HG02938 (cell line): ENCODE data around the gene NDUFAF2.
"Not testable (repeated sequence)": the region's sequence is repeated elsewhere in the genome, so short reads cannot be mapped to it uniquely, and the experiment has no call there.

Experiments used
- ATAC-seq: cut with Tn5 transposase; IDR thresholded peaks from one replicate; pipeline ENCODE4 v1.9.1; 2021; ENCODE audit warnings: mild to moderate bottlenecking, moderate library complexity; ENCODE audit not compliant: unreplicated experiment

NDUFAF2 gene

GRCh38 chr5:60992871-60993270, 47.9 kb downstream of the NDUFAF2 start:
- no peak for ATAC-seq

- no peak for ATAC-seq
Measured at GRCh38 chr5:60993425-60993824, 48.4 kb downstream of the NDUFAF2 start.

- no peak for ATAC-seq
Measured at GRCh38 chr5:60993875-60994571, 49.0 kb downstream of the NDUFAF2 start.

GRCh38 chr5:60996368-60996767, 51.4 kb downstream of the NDUFAF2 start:
- no peak for ATAC-seq

GRCh38 chr5:60997721-60998120, 52.7 kb downstream of the NDUFAF2 start:
- no peak for ATAC-seq

- no peak for ATAC-seq
Measured at GRCh38 chr5:61000887-61001286, 55.9 kb downstream of the NDUFAF2 start.

- ATAC-seq: no peak
Measured at GRCh38 chr5:61001647-61002046, 56.6 kb downstream of the NDUFAF2 start.

- no peak for ATAC-seq
Measured at GRCh38 chr5:61002611-61003355, 57.8 kb downstream of the NDUFAF2 start.

GRCh38 chr5:61004448-61004847, 59.4 kb downstream of the NDUFAF2 start:
- ATAC-seq: no peak

- ATAC-seq: no peak
Measured at GRCh38 chr5:61009907-61010306, 64.9 kb downstream of the NDUFAF2 start.

- no peak for ATAC-seq
Measured at GRCh38 chr5:61010467-61011454, 65.8 kb downstream of the NDUFAF2 start.

GRCh38 chr5:61018062-61018461, 73.1 kb downstream of the NDUFAF2 start:
- no peak for ATAC-seq

- no peak for ATAC-seq
Measured at GRCh38 chr5:61019642-61020041, 74.6 kb downstream of the NDUFAF2 start.

GRCh38 chr5:61020415-61020814, 75.4 kb downstream of the NDUFAF2 start:
- ATAC-seq: no peak

- no peak for ATAC-seq
Measured at GRCh38 chr5:61023131-61023530, 78.1 kb downstream of the NDUFAF2 start.

- ATAC-seq: no peak
Measured at GRCh38 chr5:61026004-61026403, 81.0 kb downstream of the NDUFAF2 start.

GRCh38 chr5:61028382-61028781, 83.4 kb downstream of the NDUFAF2 start:
- no peak for ATAC-seq

GRCh38 chr5:61029456-61030162, 84.6 kb downstream of the NDUFAF2 start:
- no peak for ATAC-seq

GRCh38 chr5:61030163-61030482, 85.1 kb downstream of the NDUFAF2 start:
- ATAC-seq: no peak

GRCh38 chr5:61031301-61031700, 86.3 kb downstream of the NDUFAF2 start:
- not testable (repeated sequence) for ATAC-seq

- ATAC-seq: no peak
Measured at GRCh38 chr5:61044545-61044944, 99.5 kb downstream of the NDUFAF2 start.
